HG03442 (cell line): ENCODE measurements around the gene GAS2L3.
"Not testable (repeated sequence)": the region's sequence is repeated elsewhere in the genome, so short reads cannot be mapped to it uniquely, and the experiment has no call there.

ENCODE experiments used
- ATAC-seq: cut with Tn5 transposase; IDR thresholded peaks from one replicate; pipeline ENCODE4 v1.9.1; 2021; ENCODE audit warnings: mild to moderate bottlenecking, moderate library complexity; ENCODE audit not compliant: unreplicated experiment

Gene GAS2L3

GRCh38 chr12:100574187-100575074, 947 bp downstream of the GAS2L3 start:
- ATAC-seq: no peak

DNA sequence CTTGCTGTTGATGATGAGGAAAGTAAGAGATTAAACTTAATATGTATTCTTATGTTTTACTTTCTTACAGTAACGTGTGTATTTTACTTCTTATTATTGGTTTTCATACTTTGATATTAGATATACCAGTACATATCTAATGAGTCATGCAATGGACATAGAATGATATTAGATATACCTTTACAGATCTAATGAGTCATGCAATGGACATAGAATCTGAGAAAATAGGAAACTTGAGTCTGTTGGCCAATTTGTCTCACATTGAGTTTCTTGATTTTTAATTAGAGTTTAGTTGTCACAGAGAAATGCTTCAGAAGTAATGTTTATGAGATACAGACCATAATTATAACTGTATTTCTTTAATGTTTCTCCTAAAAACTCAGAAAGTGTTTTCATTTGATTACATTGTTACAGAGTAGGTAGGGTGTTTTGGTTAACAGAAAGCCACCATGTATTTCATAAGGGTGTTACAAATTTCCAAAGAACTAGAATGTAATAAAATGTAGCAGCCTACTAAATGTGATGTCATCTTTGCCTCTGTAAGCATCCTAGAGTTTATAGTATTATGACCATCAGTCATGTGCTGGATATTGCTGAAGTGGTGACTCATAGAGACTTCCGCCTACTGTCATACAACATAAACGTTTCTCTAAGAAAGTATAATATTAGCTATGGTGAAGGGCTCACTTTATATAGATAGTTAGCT, 3.0 kb downstream of the GAS2L3 start:
- no peak for ATAC-seq

DNA sequence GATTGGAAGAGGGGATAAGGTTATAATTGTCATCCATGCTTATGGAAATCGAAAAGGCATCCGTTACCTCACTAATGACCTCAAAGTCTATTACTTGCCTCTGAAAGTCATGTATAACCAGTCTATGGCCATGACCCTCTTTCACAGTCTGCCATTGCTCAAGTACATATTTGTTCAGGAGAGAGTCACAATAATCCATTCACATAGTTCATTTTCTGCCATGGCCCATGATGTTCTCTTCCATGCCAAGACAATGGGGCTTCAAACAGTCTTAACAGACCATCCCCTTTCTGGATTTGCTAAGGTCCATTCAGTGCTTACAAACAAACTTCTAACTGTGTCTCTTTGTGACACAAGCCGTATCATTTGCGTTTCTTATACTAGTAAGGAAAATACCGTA, 5.4 kb downstream of the GAS2L3 start:
- ATAC-seq: no peak

DNA sequence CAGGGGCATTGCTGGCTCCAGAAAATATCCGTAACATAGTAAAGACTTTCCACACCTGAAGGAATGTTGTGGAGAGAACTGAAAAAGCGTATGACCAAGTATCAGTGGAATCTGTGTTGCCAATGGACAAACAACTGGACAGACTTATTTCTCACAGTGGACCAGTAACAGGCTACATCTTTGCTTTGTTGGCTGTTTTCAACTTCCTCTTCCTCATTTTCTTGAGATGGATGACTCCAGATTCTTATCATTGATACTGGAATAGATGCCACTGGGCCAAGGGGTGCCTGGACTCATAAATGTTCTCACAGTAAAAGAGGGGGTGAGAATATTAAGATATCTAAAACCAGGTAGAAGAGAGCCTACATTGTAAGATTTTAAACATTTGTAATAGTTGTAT, 6.4 kb downstream of the GAS2L3 start:
- ATAC-seq: no peak

DNA sequence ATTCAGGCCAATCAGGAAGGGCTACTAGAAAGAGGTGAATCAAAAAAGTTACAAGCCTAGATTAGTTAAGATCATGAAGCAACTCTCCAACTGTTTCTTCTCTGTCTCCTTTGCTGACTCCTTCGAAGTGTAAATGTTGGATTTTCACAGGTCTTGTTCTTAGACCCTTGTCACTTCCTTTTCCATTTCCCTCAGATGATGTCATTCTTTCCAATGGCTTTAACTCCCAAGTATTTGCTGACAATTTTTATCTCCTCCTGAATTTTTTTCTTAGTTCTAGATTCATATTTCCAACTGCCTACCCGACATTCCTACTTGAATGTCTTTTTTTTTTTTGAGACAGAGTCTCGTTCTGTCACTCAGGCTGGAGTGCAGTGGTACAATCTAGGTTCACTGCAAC, 10.8 kb downstream of the GAS2L3 start:
- no peak for ATAC-seq

DNA sequence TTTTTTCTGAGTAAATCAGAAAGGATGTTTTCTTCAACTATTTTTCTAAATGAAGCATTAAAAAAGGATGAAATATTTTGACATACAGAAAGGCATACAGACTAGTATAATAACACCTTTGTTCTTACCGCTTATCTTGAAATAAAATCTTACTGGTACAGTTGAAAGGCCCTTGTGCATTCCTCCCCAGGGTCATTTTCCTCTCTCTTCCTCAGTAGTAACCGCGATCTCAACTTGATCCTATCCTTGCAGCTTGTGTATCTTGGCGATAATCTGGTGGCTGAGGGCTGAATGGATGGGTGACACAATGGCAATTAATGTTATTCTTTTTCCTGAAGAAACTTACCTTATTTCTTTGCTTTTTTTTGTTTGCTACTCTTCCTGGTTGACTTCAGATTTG, 18.5 kb downstream of the GAS2L3 start:
- ATAC-seq: no peak

DNA sequence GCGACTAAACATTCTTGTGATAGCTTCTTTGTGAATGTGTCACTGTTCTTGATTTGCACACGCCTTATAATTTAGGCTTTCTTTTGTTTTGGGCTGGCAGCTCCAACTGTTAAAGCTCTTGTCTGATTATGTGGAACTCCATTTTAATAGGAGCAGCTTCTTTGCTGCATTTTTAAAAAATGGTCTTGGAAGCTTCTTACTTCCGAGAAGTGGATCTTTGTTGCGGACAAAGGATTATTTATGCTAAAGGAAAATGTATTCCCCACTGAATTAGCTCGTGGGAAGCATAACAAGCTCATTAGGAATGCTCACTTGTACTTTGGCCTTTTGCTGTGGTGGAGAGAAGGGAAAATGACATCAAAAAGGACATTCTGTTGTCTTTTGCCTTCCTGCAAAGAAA, 20.0 kb downstream of the GAS2L3 start:
- ATAC-seq: no peak

GRCh38 chr12:100601626-100602025, 28.1 kb downstream of the GAS2L3 start:
- ATAC-seq: no peak

DNA sequence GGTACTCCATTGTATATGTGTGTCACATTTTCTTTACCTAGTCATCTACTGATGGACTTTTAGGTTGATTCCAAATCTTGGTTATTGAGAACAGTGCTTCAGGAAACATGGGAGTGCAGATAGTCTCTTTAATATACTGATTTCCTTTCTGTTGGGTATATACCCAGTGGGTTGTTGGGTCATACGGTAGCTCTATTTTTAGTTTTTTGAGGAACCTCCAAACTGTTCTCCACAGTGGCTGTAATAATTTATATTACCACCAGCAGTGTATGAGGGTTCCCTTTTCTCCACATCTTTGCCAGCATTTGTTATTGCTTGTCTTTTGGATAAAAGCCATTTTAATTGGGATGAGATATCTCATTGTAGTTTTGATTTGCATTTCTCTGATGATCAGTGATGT, 29.5 kb downstream of the GAS2L3 start:
- not testable (repeated sequence) for ATAC-seq

DNA sequence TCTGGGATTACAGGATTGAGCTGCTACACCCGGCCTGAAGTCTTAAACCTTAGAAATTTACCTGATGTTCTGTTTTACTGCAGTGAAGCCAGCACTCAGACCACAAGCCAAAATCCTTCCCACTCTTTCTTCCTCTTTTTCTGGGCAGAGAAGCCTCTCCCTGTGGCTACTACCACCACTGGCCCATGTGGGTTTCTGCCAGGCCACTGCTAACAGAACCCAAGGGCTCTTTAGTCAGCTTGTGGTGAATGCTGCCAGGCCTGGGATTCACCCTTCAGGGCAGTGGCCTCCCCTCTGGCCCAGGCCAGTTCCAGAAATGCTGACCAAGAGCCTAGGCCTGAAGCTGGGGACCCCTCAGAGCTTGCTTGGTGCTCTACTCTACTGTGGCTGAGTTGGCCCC, 35.3 kb downstream of the GAS2L3 start:
- no peak for ATAC-seq

- ATAC-seq: no peak
These were observed 37.4 kb downstream of the GAS2L3 start for GRCh38 chr12:100610666-100611430.

DNA sequence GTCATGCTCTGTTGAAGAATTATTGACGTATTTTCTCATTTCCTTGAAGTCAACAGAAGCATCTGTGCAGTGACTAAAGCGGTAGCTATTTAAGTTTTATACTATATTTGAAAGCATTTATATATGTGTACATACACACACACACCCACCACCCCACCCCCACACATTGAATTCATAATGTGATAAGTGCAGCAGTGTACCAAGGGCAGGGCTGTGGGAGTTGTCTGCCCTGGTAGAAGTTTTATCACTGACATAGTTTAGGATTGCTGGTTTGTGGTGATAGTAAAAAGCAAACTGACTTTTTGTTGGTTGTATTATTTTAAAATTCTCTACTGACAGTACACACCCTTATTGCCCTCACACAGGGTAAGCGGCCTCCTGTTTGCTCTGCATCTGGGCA, 39.1 kb downstream of the GAS2L3 start:
- ATAC-seq: no peak

DNA sequence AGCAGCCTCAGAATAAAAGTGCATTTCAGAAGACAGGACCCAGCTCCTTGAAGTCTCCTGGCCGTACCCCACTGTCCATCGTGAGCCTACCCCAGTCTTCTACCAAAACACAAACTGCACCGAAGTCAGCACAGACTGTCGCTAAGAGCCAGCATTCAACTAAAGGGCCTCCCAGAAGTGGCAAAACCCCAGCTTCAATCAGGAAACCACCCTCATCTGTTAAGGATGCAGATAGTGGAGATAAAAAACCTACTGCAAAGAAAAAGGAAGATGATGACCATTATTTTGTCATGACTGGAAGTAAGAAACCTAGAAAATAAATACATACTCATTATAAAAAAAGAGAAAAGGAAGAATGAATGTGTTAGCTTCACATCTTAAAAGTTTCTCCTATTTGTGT, 51.1 kb downstream of the GAS2L3 start:
- ATAC-seq: no peak

DNA sequence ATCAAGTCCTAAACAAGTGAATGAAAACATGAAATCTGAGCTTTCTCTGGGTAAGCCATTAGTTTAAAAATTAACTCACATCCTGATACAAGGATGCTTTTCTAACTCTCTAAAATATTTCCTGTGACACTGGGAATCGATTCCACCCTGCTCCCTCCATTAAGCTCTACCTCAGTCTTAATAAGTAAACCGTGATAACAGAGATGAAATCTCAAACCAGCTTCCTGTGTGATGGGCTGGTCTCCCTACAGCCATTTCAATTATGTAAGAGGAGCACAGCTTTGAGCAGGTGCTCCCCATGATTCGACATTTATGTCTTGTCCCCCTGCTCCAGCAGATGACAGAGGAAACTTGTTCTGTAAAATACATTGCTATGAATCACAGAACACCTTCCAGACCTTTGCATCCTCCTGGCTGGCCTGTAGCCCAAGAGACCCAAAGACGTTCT, 59.0 kb downstream of the GAS2L3 start:
- ATAC-seq: no peak

GRCh38 chr12:100633082-100633785, 59.8 kb downstream of the GAS2L3 start:
- not testable (repeated sequence) for ATAC-seq

DNA sequence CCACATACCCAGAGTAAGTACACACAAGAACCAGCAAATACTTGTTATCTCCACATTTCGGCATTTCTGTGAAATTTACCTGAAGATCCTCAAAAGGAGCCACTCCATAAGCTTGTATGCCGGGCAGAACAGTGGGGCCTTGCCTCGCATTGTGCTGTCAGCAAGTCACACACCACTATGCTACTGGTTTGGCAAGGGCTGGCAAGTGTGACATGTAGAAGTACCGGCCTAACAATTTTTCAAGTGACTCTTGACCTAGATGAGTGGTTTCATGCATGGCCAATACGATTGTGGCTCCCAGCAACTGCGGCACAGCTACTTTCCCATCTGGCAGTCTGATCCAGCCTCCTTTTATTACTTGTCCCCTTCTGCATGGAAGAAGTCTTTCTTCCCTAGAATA, 69.8 kb downstream of the GAS2L3 start:
- no peak for ATAC-seq

DNA sequence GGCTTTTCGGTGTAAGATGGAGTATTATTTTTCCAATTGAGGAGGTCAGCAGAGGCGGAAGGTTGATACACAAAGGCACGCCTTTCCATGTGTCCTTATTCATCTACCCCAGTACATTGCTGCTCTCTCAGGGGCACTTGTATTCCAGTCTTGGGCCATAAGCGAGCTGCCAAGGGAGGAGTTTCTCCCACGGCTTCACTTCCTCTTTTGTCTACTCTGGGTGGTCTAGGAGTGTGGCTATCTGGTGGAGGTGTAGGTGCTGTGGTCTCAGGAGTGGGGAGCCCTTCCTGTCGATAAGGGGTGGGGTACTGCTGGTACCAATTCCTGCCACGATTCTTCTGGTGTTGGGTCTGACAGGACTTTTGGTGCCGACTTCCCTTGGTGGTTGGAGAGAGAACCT, 73.4 kb downstream of the GAS2L3 start:
- ATAC-seq: no peak

GRCh38 chr12:100651108-100651507, 77.6 kb downstream of the GAS2L3 start:
- no peak for ATAC-seq

- no peak for ATAC-seq
These were observed 78.2 kb downstream of the GAS2L3 start for GRCh38 chr12:100651694-100652093.

DNA sequence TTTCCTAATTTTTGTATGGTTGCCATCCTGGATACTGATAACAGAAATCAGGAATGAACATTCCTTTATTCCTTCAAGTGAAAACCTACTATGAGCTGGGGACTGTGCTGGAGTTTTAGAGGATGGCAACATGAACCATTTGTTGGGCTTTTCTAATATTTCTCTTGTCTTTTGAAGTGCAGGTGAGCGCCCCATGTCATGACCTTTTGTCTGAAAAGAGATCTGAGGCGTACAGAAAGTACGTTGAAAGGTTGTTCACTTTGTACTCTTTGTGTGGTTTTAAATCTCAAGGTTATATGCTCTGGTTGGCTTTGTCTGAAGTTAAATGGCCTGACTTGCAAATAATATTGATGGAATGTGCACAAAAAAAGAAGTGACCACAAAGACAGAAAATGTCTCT, 79.0 kb downstream of the GAS2L3 start:
- no peak for ATAC-seq

- no peak for ATAC-seq
These were observed 82.7 kb downstream of the GAS2L3 start for GRCh38 chr12:100656141-100656540.
